ENCODE results near the gene BNC2. TPM values are rescaled to one million over a fixed set of nuclear protein-coding genes. Genes with fewer than 3 reads are reported as not detected.

BNC2 gene
- total RNA-seq, 1 experiment from 2014 or later = 43.6 TPM

DNA sequence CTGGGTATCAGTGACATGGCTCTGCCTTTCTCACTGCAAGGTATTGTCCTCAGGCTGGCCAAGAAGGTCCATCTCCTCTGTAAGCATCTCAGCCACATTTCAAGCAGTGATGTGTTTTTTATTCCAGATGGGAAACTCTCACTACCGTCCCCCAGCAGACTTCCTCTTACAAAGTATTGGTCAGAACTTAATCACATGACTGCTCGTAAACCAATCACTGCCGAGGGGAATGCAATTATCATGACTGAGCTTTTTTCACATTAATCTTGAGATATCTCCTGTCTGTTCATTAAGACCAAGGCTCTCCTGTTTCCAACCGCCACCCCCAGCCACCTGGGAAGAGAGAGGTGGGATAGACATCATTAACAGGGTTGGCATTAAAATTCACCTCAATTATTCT is 76.4 kb downstream of the BNC2 start:
- no peaks in the 10 kb centered on the region for H3K27me3 ChIP-seq (ENCODE audit: insufficient read depth, low read length)
- no peak overlapping the region for H3K14ac ChIP-seq (ENCODE audit: insufficient read depth, low read length)
- H3K4me3 Mint-ChIP-seq = no peak overlapping the region
- H3K18ac ChIP-seq (ENCODE audit: insufficient read length, low read depth, low read length) = no peak overlapping the region
- H3K4me1 ChIP-seq (ENCODE audit: insufficient read depth, low read length) = peaks cover 13% of the 10 kb centered on the region
- no CpG with 5 or more reads among the region's 4 CpGs for WGBS (ENCODE audit: extremely low coverage, insufficient read length, low lambda C conversion rate)
- H3K23me2 ChIP-seq (ENCODE audit: insufficient read length, low read depth, low read length, poor library complexity, severe bottlenecking) = no peaks in the 10 kb centered on the region
- no peaks in the 10 kb centered on the region for H3K9me3 Mint-ChIP-seq
- no peak overlapping the region for H3T11ph ChIP-seq (ENCODE audit: low read length)
- no peak overlapping the region for H3K23ac ChIP-seq (ENCODE audit: insufficient read length, low read depth, low read length)
- H3K36me3 Mint-ChIP-seq (ENCODE audit: insufficient read depth in 1 of 3, low read depth in 3 of 3) = peaks cover 5 to 21% (median 8%) of the 10 kb centered on the region in 3 experiments; a peak in 4 of 7 replicates
- H2BK5ac ChIP-seq (ENCODE audit: insufficient read length, low read length) = no peak overlapping the region
- no peaks in the 10 kb centered on the region for H3K79me1 ChIP-seq (ENCODE audit: insufficient read depth, low read depth, low read length, poor library complexity, severe bottlenecking)
- no peak overlapping the region for H3K9ac ChIP-seq (ENCODE audit: extremely low read depth, insufficient read length, low read length)
- H3K27me3 Mint-ChIP-seq (ENCODE audit: low read depth) = no peaks in the 10 kb centered on the region; the same call in 1 of the 2 replicates
- no peak overlapping the region for H3K4ac ChIP-seq (ENCODE audit: low read depth, low read length)
- H4K8ac ChIP-seq (replicated peaks; ENCODE audit: insufficient read length, low read depth, low read length) = no peak overlapping the region
- H3K9me3 ChIP-seq (ENCODE audit: control insufficient read depth, low read depth, low read length) = no peaks in the 10 kb centered on the region
- H2BK20ac ChIP-seq (ENCODE audit: low read depth, low read length, poor library complexity, severe bottlenecking) = no peak overlapping the region
- H4K20me1 ChIP-seq (ENCODE audit: control insufficient read depth, insufficient read depth, insufficient read length) = no peaks in the 10 kb centered on the region
- no peak overlapping the region for H2AK5ac ChIP-seq (ENCODE audit: insufficient read length, low read length)
- no peak overlapping the region for H4K5ac ChIP-seq (ENCODE audit: insufficient read length, low read depth, low read length)
- H3K4me1 Mint-ChIP-seq = peaks cover 52 to 53% of the 10 kb centered on the region in 2 experiments
- no peak overlapping the region for H3K56ac ChIP-seq (ENCODE audit: insufficient read length, low read depth, low read length)
- no peak overlapping the region for H2BK12ac ChIP-seq (ENCODE audit: insufficient read length, low read depth, low read length)
- no peak overlapping the region for H4K91ac ChIP-seq (ENCODE audit: insufficient read length, low read depth, low read length)
- peak overlapping the region in 2 of 3 experiments; percentile 36 to 88; a peak in 4 of 7 replicates for H3K27ac Mint-ChIP-seq
- H3K27ac ChIP-seq (ENCODE audit: insufficient read length, low read depth, low read length) = no peak overlapping the region
- no peak overlapping the region for H2BK120ac ChIP-seq (ENCODE audit: low read depth, low read length, poor library complexity, severe bottlenecking)
- TF ChIP-seq, protein P1, sequence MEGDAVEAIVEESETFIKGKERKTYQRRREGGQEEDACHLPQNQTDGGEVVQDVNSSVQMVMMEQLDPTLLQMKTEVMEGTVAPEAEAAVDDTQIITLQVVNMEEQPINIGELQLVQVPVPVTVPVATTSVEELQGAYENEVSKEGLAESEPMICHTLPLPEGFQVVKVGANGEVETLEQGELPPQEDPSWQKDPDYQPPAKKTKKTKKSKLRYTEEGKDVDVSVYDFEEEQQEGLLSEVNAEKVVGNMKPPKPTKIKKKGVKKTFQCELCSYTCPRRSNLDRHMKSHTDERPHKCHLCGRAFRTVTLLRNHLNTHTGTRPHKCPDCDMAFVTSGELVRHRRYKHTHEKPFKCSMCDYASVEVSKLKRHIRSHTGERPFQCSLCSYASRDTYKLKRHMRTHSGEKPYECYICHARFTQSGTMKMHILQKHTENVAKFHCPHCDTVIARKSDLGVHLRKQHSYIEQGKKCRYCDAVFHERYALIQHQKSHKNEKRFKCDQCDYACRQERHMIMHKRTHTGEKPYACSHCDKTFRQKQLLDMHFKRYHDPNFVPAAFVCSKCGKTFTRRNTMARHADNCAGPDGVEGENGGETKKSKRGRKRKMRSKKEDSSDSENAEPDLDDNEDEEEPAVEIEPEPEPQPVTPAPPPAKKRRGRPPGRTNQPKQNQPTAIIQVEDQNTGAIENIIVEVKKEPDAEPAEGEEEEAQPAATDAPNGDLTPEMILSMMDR (conservative IDR thresholded peaks at IDR 0.05) = no peak
- H3K4me2 ChIP-seq (ENCODE audit: insufficient read depth, insufficient read length, low read length) = no peak overlapping the region
- no peak overlapping the region for H2BK15ac ChIP-seq (ENCODE audit: low read depth, low read length)
- no peak for DNase-seq
- no peaks in the 10 kb centered on the region; the same call in 1 of the 2 replicates for H3K79me2 ChIP-seq (ENCODE audit: insufficient read depth, low read length)
- H2AFZ ChIP-seq (ENCODE audit: low read length) = no peak overlapping the region

Data from H9 (cell line).